SU-DHL-6 (cell line): Measurements from ENCODE around the gene PDE1A.

ENCODE experiments used
- EZH2phosphoT487 ChIP-seq: fragments of 200-600 bp; sonication (generic), shearing (Covaris generic); conservative IDR thresholded peaks from 2 replicates; pipeline ENCODE4 v1.6.1; 2018; ENCODE audit warnings: mild to moderate bottlenecking, antibody characterized with exemption, low read length, moderate library complexity, mixed read lengths
- TF ChIP-seq, protein P1 (sequence below): fragments of 200-600 bp; sonication (generic); IDR thresholded peaks from one replicate; pipeline ENCODE4 v1.5.1; 2017; ENCODE audit warnings: antibody characterized with exemption, mild to moderate bottlenecking, low read length, moderate library complexity; ENCODE audit not compliant: insufficient read depth, poor library complexity, severe bottlenecking

- TF ChIP-seq, protein P1, sequence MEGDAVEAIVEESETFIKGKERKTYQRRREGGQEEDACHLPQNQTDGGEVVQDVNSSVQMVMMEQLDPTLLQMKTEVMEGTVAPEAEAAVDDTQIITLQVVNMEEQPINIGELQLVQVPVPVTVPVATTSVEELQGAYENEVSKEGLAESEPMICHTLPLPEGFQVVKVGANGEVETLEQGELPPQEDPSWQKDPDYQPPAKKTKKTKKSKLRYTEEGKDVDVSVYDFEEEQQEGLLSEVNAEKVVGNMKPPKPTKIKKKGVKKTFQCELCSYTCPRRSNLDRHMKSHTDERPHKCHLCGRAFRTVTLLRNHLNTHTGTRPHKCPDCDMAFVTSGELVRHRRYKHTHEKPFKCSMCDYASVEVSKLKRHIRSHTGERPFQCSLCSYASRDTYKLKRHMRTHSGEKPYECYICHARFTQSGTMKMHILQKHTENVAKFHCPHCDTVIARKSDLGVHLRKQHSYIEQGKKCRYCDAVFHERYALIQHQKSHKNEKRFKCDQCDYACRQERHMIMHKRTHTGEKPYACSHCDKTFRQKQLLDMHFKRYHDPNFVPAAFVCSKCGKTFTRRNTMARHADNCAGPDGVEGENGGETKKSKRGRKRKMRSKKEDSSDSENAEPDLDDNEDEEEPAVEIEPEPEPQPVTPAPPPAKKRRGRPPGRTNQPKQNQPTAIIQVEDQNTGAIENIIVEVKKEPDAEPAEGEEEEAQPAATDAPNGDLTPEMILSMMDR = no peak
- TF ChIP-seq EZH2phosphoT487 = no peak
Observed at GRCh38 chr2:182381225-182381624, 45.6 kb downstream of the PDE1A start.
